ENCODE results near the gene NOD2. TPM values are rescaled to one million over a fixed set of nuclear protein-coding genes. Genes with fewer than 3 reads are reported as not detected.

Gene NOD2
- total and polyA plus RNA-seq, 2 experiments from 2014 or later, result 0.05 TPM; not detected in 1

DNA sequence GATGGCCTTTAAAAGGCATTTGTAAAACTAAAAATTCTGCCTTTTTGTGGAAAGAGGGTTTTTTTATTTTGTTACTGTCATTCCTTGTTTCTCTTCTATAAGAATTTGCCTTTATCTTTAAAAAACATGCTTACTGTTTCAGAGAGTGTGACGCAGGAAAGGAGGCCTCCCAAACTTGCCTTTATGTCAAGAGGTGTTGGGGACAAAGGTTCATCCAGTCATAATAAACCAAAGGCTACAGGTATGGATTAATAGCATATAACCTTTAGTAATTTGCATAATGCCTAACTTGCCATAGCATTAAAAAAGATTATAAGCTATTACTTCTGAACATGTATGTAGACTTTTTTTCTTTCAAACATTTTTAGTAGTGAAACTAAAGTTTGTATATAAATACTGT is 82.6 kb downstream of the NOD2 start:
- H3K9me3 ChIP-seq (ENCODE audit: low read depth), result peaks cover 4% of the 10 kb centered on the region
- no peak for TF ChIP-seq CTCF (IDR thresholded peaks at IDR 0.05; ENCODE audit: low read depth, low read length)
- no peaks in the 10 kb centered on the region for H3K4me1 ChIP-seq (ENCODE audit: low read depth)
- no peaks in the 10 kb centered on the region for H3K27me3 ChIP-seq
- DNase-seq (ENCODE audit: low read depth in 1 of 2, low spot score in 1 of 2), result no peak
- no peaks in the 10 kb centered on the region for H3K36me3 ChIP-seq
- H3K4me3 ChIP-seq, result no peak overlapping the region
- H3K27ac ChIP-seq, result no peak overlapping the region

DNA sequence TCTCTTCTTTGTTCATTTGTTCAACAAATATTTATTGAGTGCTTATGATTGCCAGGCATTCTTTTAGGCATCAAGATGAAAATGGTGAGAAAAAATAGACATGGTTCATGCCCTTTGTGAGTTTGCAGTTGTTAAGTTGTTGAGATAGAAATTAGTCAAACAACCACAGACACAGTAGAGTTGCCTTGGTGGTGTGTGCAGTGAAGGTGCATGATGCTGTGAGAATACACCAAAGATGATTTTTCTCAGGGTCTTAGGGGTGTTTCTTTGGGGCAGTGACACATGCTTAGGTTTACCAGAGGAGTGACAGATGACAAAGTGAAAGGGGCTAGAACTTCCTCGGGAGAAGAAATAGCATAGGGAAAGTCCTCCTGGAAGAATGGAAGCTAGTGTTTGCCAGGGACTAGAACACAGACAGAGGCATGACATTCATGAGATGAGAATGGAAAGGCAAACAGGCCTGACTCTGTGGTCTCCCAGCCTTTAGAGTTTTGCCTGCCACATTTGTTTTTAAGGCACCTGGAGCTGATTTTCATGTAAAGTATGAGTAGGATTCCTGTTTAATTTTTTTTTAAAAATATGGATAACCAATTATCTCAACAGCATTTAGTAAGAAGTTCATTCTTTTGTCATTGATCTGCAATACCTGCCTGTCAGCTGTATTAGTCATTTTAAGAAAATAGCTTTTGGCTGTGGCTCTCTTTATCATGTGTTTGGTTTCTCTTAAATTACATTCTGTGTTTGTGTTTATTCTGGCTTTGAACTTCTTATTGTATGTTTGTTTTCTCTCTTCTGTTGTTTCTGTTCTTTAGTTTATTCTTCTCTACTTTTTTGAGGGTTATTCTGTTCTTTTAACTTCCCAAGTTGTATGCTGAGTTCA is 85.1 kb downstream of the NOD2 start:
- Histone ChIP-seq H3K36me3 (no peaks in the 10 kb centered on the region), H3K9me3 (ENCODE audit: low read depth) (no peaks in the 10 kb centered on the region), H3K27ac (no peak overlapping the region), H3K27me3 (no peaks in the 10 kb centered on the region), H3K4me3 (no peak overlapping the region), H3K4me1 (ENCODE audit: low read depth) (no peaks in the 10 kb centered on the region)
- no peak for TF ChIP-seq CTCF (IDR thresholded peaks at IDR 0.05; ENCODE audit: low read depth, low read length)
- DNase-seq (ENCODE audit: low read depth in 1 of 2, low spot score in 1 of 2), result no peak

GRCh38 chr16:50781043-50781442 is 87.6 kb downstream of the NOD2 start:
- H3K4me3 ChIP-seq, result no peak overlapping the region
- H3K36me3 ChIP-seq, result peaks cover 6% of the 10 kb centered on the region
- DNase-seq (ENCODE audit: low read depth in 1 of 2, low spot score in 1 of 2), result no peak

GRCh38 chr16:50781518-50781917 is 88.1 kb downstream of the NOD2 start:
- Histone ChIP-seq H3K27ac (no peak overlapping the region), H3K27me3 (no peaks in the 10 kb centered on the region), H3K4me1 (ENCODE audit: low read depth) (no peaks in the 10 kb centered on the region), H3K4me3 (no peak overlapping the region), H3K9me3 (ENCODE audit: low read depth) (no peaks in the 10 kb centered on the region), H3K36me3 (peaks cover 6% of the 10 kb centered on the region)
- no peak for DNase-seq (ENCODE audit: low read depth in 1 of 2, low spot score in 1 of 2)
- no peak for TF ChIP-seq CTCF (IDR thresholded peaks at IDR 0.05; ENCODE audit: low read depth, low read length)

More at GRCh38 chr16:50781043-50781442, 87.6 kb downstream of the NOD2 start:
- Histone ChIP-seq H3K4me1 (ENCODE audit: low read depth) (no peaks in the 10 kb centered on the region), H3K9me3 (ENCODE audit: low read depth) (no peaks in the 10 kb centered on the region), H3K27me3 (no peaks in the 10 kb centered on the region), H3K27ac (no peak overlapping the region)
- TF ChIP-seq CTCF (IDR thresholded peaks at IDR 0.05; ENCODE audit: low read depth, low read length), result no peak

Other genes with a start within 250 kb of the NOD2 start
- 0.86 and 1.8 TPM in 2 replicates for gene NKD1, start 145.2 kb upstream of the NOD2 start, total RNA-seq
- gene NKD1, start 145.2 kb upstream of the NOD2 start, polyA plus RNA-seq, result 0.45 and 1.4 TPM in 2 replicates
- not detected in 2 replicates for gene SNX20, start 12.3 kb upstream of the NOD2 start, total RNA-seq
- not detected in 2 replicates for gene SNX20, start 12.3 kb upstream of the NOD2 start, polyA plus RNA-seq
- gene CYLD, start 48.5 kb downstream of the NOD2 start, total RNA-seq, result 16.1 and 16.2 TPM in 2 replicates
- 13.6 and 14.9 TPM in 2 replicates for gene CYLD, start 48.5 kb downstream of the NOD2 start, polyA plus RNA-seq